ENCODE results near the gene FAM219A. TPM values are rescaled to one million over a fixed set of nuclear protein-coding genes. Genes with fewer than 3 reads are reported as not detected.

The FAM219A gene
- total RNA-seq, 2 donors from 2014 or later = 17.1 to 19.6 TPM

DNA sequence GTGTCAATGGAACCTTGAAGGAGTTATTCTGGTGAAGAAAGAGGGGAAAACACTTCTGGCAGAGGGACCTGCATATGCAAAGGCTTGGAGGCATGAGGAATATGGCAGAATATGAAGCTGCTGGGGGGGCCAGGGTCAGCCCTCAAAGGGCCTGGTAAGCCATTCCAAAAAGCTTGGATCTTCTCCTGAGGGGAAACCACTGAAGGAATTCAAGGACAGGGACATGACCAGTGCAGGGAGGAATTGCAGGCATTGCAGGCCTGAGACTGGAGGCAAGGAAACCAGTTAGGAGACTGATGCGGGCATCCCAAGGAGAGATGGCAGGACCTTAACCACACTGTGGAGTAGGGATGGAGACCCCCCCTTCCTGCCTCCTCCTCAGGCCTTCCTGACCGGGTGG lies 43.0 kb upstream of the FAM219A start:
- Histone ChIP-seq H3K27ac (ENCODE audit: low read depth, low read length) (no peak overlapping the region), H3K36me3 (ENCODE audit: control insufficient read depth, insufficient read depth, low read length) (no peaks in the 10 kb centered on the region), H3K9ac (ENCODE audit: extremely low read depth, low read length, poor library complexity, severe bottlenecking) (no peak overlapping the region), H3K4me3 (ENCODE audit: low read length) (no peak overlapping the region), H3K9me3 (ENCODE audit: control insufficient read depth, low read length) (no peaks in the 10 kb centered on the region), H3K27me3 (ENCODE audit: control insufficient read depth, insufficient read depth, low read length, poor library complexity, severe bottlenecking) (peaks cover 34% of the 10 kb centered on the region), H3K4me1 (ENCODE audit: control insufficient read depth, insufficient read depth, low read length) (no peaks in the 10 kb centered on the region)
- H3K4me3 Mint-ChIP-seq = no peak overlapping the region
- peaks cover 17% of the 10 kb centered on the region for H3K4me1 Mint-ChIP-seq
- no peak overlapping the region for H3K27ac Mint-ChIP-seq
- H3K9me3 Mint-ChIP-seq = no peaks in the 10 kb centered on the region
- DNase-seq = no peak
- no peaks in the 10 kb centered on the region for H3K36me3 Mint-ChIP-seq (ENCODE audit: low read depth)
- no peak for TF ChIP-seq CTCF (conservative IDR thresholded peaks at IDR 0.05)
- peaks cover 26% of the 10 kb centered on the region for H3K27me3 Mint-ChIP-seq (ENCODE audit: insufficient read depth)
- 92 to 100% methylated on average over 1 to 2 of the region's 2 CpGs for WGBS, 2 experiments (ENCODE audit: insufficient coverage in 1 of 2, insufficient read length in 1 of 2)

DNA sequence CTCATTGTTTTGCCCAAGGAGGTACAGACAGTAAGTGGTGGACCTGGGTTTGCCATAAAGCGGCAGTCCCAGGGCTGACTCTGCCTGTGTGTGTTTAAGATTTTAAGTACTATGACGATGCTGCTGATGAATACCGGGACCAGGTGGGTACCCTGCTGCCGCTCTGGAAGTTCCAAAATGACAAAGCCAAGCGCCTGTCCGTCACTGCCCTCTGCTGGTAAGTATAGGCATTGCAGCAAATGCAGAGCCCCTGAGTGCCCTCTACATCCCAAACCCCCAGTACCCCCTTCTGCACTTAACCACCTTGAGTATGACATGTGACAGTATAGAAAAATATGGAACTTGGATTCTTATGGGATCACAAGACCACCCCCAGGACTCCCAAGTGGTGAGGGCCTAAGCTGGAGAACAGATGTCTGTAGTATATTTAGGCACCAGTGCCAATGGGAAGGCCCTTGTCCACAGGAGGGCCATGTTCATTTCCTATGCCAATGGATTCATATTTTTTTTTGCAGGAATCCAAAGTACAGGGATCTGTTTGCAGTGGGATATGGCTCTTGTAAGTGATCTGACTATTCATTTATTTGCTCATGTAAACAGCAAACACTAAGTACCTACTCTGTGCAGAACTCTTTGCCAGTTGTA lies 42.4 kb upstream of the FAM219A start:
- 9 to 18% methylated on average over 4 to 6 of the region's 6 CpGs for WGBS, 2 experiments (ENCODE audit: insufficient coverage in 1 of 2, insufficient read length in 1 of 2)
- peaks cover 30% of the 10 kb centered on the region for H3K27me3 ChIP-seq (ENCODE audit: control insufficient read depth, insufficient read depth, low read length, poor library complexity, severe bottlenecking)
- peak; percentile 97 for TF ChIP-seq CTCF (conservative IDR thresholded peaks at IDR 0.05)
- Mint-ChIP-seq H3K27ac (no peak overlapping the region), H3K4me3 (no peak overlapping the region), H3K4me1 (peaks cover 17% of the 10 kb centered on the region), H3K9me3 (no peaks in the 10 kb centered on the region), H3K27me3 (ENCODE audit: insufficient read depth) (peaks cover 28% of the 10 kb centered on the region), H3K36me3 (ENCODE audit: low read depth) (no peaks in the 10 kb centered on the region)
- no peaks in the 10 kb centered on the region for H3K4me1 ChIP-seq (ENCODE audit: control insufficient read depth, insufficient read depth, low read length)
- H3K9me3 ChIP-seq (ENCODE audit: control insufficient read depth, low read length) = no peaks in the 10 kb centered on the region
- DNase-seq = peak; percentile 93
- no peak overlapping the region for H3K4me3 ChIP-seq (ENCODE audit: low read length)
- no peaks in the 10 kb centered on the region for H3K36me3 ChIP-seq (ENCODE audit: control insufficient read depth, insufficient read depth, low read length)
- no peak overlapping the region for H3K9ac ChIP-seq (ENCODE audit: extremely low read depth, low read length, poor library complexity, severe bottlenecking)
- H3K27ac ChIP-seq (ENCODE audit: low read depth, low read length) = no peak overlapping the region

DNA sequence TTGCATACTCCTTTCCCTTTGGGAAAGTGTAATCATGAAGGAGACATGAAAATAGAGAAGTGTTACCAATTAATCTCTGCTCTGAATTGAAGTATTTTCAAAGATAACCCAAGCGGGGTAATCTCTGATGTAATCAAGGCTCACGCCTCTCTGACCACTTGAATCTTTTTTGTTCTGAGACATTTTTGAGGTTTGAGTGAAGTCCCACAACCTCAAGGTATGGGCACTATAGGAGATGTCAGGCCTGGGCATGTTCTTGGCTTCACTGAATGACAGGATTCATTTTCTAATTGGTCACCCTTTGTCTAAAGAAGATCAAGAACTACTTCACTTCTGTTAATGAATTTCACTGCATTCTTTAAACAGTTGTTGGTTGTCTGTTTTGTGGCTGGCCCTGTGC lies 40.7 kb upstream of the FAM219A start:
- WGBS, 2 experiments (ENCODE audit: insufficient coverage in 1 of 2, insufficient read length in 1 of 2) = 81 to 87% methylated on average over 2 of the region's 2 CpGs
- Histone ChIP-seq H3K4me3 (ENCODE audit: low read length) (no peak overlapping the region), H3K9me3 (ENCODE audit: control insufficient read depth, low read length) (no peaks in the 10 kb centered on the region), H3K36me3 (ENCODE audit: control insufficient read depth, insufficient read depth, low read length) (no peaks in the 10 kb centered on the region), H3K27ac (ENCODE audit: low read depth, low read length) (no peak overlapping the region), H3K9ac (ENCODE audit: extremely low read depth, low read length, poor library complexity, severe bottlenecking) (no peak overlapping the region), H3K27me3 (ENCODE audit: control insufficient read depth, insufficient read depth, low read length, poor library complexity, severe bottlenecking) (peaks cover 26% of the 10 kb centered on the region), H3K4me1 (ENCODE audit: control insufficient read depth, insufficient read depth, low read length) (no peaks in the 10 kb centered on the region)
- Mint-ChIP-seq H3K36me3 (ENCODE audit: low read depth) (no peaks in the 10 kb centered on the region), H3K4me3 (no peak overlapping the region), H3K27ac (no peak overlapping the region), H3K9me3 (no peaks in the 10 kb centered on the region), H3K4me1 (peaks cover 17% of the 10 kb centered on the region), H3K27me3 (ENCODE audit: insufficient read depth) (peaks cover 31% of the 10 kb centered on the region)
- no peak for TF ChIP-seq CTCF (conservative IDR thresholded peaks at IDR 0.05)
- DNase-seq = no peak

All from endodermal cell (in vitro differentiated cells).